Stimulated activated CD8-positive, alpha-beta memory T cell treated with anti-CD3 and anti-CD28 coated beads, Interleukin-4, amount 100 ng/mL, for 24 hours (primary cell): ENCODE data around the gene ASTL.

Experiments
- DNase-seq: peaks from one replicate; pipeline ENCODE4 v3.0.0-alpha.2; 2020; ENCODE audit warnings: low read depth

The ASTL gene

DNA sequence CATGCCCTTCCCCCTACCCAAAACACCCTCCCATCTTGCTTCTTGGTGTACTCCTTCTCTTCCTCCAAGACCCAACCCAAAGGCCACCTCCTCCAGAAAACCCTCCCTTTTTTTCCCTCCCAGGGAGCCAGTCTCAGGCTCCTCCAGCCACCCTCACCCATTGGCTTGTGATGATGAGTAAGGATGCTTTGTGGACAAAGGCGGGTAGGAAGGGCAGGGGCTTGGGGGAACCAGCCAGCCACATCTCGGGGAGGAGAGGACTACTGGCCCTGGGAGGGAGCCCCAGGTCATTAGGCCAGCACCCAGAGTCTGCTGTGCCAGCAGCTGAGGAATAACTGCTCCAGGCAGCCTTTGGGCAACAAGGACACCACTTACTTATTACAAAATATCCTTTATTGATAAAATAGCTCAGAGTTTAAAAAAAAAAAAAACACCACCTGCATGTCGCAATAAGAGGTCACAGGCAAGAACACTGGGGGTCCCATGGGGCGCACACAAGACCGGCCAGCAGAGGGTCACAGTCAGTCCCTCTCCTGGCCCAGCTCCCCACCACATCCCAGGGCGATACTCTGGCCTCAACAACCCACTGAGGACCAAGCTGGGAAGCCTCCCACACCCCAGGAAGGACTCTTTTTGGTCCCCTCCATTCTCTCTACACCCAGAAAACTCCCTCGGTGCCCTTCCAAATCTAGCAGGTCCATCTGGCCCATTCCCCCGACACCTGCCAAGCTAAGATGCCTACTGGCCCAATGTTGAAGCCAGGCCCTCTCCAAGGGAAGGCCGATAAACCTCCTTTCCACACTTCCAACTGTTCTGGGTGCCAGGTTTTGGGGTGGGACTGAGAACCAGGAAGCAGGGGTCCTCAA is 25.6 kb downstream of the ASTL start:
- no peak for DNase-seq

DNA sequence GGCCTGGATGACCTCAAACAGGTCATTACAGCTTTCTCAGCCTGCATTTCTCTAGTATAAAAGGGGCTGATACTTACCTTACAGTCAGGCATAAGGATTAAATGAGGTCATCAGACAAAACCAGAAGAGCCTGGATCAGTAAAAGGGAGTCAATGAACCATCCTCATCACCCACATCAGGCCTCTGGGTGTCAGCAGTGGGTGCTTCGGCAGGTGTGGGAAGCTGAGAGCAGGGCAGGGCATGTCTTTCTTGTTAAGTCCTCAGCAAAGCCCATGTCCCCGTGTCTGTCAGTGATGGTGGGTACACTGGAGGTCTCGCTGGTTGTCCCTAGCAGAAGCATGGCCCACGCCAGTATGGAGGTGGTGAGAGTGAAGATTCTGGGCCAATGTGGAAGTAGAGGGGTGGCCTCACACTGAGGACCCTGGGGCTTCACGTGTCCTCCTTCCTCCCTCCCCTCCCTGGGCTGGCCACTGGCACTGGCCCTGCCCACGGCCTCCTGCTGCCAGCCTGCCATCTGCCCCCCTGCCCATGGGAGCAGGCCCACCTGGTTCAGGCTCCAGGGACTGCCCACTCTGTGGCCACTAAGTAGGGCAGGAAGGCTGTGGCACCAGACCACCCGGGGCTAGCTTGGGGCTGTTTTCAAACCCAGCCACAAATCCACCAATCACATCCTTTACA is 26.3 kb downstream of the ASTL start:
- DNase-seq = no peak

DNA sequence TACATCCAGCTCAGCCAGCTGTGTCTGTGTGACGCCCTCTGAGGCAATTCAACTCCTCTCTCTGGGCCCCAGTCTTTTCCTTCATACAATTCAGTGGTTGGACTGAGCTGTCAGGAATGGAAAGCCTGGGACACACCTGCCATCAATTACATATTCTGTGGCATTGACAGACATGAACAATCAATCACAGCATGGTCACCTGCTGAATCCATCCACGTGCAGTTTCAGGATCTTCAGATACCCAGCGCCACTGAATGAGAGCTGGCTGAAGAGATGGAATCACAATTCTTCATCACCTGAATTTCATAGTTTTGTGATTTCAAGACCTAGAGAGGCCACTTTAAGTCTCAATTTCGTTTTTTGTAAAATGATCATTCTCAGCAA is 27.1 kb downstream of the ASTL start:
- no peak for DNase-seq

GRCh38 chr2:96110621-96111256 is 27.6 kb downstream of the ASTL start:
- no peak for DNase-seq

- DNase-seq = no peak
Observed at GRCh38 chr2:96109931-96110511, 28.3 kb downstream of the ASTL start.

- DNase-seq = no peak
Observed at GRCh38 chr2:96109361-96109680, 29.0 kb downstream of the ASTL start.

GRCh38 chr2:96108541-96109360 is 29.6 kb downstream of the ASTL start:
- no peak for DNase-seq

- DNase-seq = no peak
Observed at GRCh38 chr2:96108151-96108540, 30.2 kb downstream of the ASTL start.

- no peak for DNase-seq
Observed at GRCh38 chr2:96107708-96108065, 30.6 kb downstream of the ASTL start.

DNA sequence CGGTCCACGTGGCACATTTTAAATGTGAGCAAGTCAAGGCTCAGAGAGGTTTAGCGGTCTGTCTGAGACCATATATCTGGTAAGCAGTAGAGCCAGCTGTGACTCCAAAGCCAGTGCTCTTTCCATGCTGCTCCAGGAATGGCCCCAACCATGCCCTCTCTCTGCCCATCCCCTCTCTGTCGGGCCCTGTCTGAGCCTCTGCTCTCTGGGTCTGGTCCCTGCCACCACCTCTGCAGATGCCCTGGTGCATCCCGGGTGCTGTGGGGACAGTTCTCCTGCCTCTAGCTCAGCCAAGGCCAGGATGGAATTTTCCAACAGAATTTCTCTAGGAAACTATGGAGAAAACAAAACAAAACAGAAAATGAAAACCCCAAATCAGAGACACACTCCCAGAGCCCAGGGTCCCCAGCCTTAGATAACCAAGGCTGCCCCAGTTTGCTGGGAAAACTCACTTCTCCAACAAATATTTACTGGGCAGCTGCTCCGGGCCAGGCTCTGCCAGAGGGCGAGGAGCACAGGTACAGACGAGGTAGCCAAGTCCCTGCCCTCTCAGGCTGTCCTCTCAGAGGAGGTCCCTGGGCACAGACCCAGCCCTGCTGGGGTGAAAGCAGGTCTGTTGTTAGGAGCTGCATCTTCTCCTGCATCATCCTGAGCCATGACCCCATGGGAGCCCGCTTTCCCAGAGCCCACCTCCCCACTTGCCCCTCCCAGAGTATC is 31.2 kb downstream of the ASTL start:
- DNase-seq = no peak

- no peak for DNase-seq
Observed at GRCh38 chr2:96105994-96106715, 32.1 kb downstream of the ASTL start.

- no peak for DNase-seq
Observed at GRCh38 chr2:96105152-96105915, 33.0 kb downstream of the ASTL start.

- no peak for DNase-seq
Observed at GRCh38 chr2:96104487-96104861, 33.8 kb downstream of the ASTL start.

- no peak for DNase-seq
Observed at GRCh38 chr2:96103761-96104486, 34.4 kb downstream of the ASTL start.

DNA sequence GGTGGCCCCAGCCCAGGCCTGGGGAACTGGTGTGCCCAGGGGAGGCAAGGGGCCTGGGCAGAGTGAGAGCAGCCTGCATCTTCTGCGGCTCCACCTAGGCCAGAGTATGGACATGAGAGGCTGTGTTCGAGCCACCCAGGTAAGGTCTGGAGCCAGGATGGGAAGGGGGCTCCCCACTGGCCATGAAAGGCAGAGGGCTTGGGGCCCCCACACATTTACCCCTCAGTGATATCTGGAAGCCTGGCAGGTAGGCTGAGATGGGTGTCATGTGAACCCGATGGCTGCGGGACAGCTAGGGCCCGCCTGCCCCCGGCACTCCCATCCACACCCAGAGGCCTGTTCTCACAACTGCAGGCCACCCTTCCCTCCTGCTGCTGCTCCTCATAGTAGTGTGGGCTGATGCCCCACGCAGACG is 35.1 kb downstream of the ASTL start:
- DNase-seq = no peak

GRCh38 chr2:96102596-96103186 is 35.6 kb downstream of the ASTL start:
- DNase-seq = no peak

DNA sequence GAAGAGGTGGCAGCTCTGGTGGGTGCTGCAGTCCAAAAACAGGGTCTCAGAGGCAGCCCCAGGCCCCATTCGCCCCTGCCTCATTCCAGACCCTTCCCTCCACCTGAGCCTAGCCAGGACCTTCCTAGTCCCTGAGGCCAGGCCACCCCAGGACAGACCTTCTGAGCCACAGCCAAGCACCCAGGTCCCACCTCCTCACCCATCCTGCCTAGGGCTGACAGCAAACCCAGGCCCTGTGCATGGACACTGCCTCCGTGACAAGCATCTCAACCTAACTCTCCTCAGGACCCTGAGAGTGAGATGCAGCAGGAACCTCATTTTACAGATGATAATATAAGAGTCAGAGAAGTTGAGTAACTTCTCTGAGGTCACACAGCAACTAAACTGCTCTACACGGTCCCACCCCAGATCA is 37.4 kb downstream of the ASTL start:
- DNase-seq = no peak

- no peak for DNase-seq
Observed at GRCh38 chr2:96099861-96100798, 38.2 kb downstream of the ASTL start.
